Adipocyte (in vitro differentiated cells): ENCODE data around the gene RBP5.

Experiments
- DNase-seq: peaks from one replicate; pipeline ENCODE4 v3.0.0-alpha.2; 2015; ENCODE audit warnings: low read depth
- H3K27me3 ChIP-seq: replicated peaks from 2 replicates; pipeline ENCODE4 v1.7.0; 2013; ENCODE audit warnings: mild to moderate bottlenecking, low read length, moderate library complexity; ENCODE audit not compliant: control insufficient read depth, insufficient read depth
- H3K36me3 ChIP-seq: 2 replicates; pipeline ENCODE4 v1.7.0; 2013; ENCODE audit warnings: low read length, mild to moderate bottlenecking, moderate library complexity; ENCODE audit not compliant: control insufficient read depth, insufficient read depth, severe bottlenecking
- H3K4me1 ChIP-seq: 2 replicates; pipeline ENCODE4 v1.7.0; 2013; ENCODE audit warnings: mild to moderate bottlenecking, low read length, moderate library complexity; ENCODE audit not compliant: control insufficient read depth, insufficient read depth
- H3K4me3 ChIP-seq: 2 replicates; pipeline ENCODE4 v1.7.0; 2013; ENCODE audit warnings: mild to moderate bottlenecking, low read length, moderate library complexity
- H3K9ac ChIP-seq: 2 replicates; pipeline ENCODE4 v1.7.0; 2013; ENCODE audit warnings: mild to moderate bottlenecking, low read length, moderate library complexity
- H3K9me3 ChIP-seq: 2 replicates; pipeline ENCODE4 v1.7.0; 2013; ENCODE audit warnings: mild to moderate bottlenecking, low read length, moderate library complexity; ENCODE audit not compliant: control insufficient read depth

The RBP5 gene

GRCh38 chr12:7131502-7131866, 2.8 kb upstream of the RBP5 start:
- H3K4me3 ChIP-seq: no peak overlapping the region
- peaks cover 7% of the 10 kb centered on the region for H3K4me1 ChIP-seq
- H3K36me3 ChIP-seq: peaks cover 15% of the 10 kb centered on the region
- DNase-seq: no peak
- peaks cover 34% of the 10 kb centered on the region for H3K27me3 ChIP-seq
- no peak overlapping the region for H3K9ac ChIP-seq
- H3K9me3 ChIP-seq: no peaks in the 10 kb centered on the region

- Histone ChIP-seq H3K36me3 (peaks cover 9% of the 10 kb centered on the region), H3K9ac (no peak overlapping the region), H3K4me1 (peaks cover 7% of the 10 kb centered on the region), H3K9me3 (no peaks in the 10 kb centered on the region), H3K4me3 (no peak overlapping the region), H3K27me3 (peaks cover 34% of the 10 kb centered on the region)
- peak; percentile 70 for DNase-seq
Observed at GRCh38 chr12:7130701-7131501, 2.2 kb upstream of the RBP5 start.

GRCh38 chr12:7129872-7130691, 1.4 kb upstream of the RBP5 start, which contains the start of gene CLSTN3:
Gene CLSTN3, plus strand, starts transcription at chr12:7130371. Its CDS starts 278 bp downstream, at chr12:7130649.
- H3K36me3 ChIP-seq: peaks cover 1% of the 10 kb centered on the region
- H3K27me3 ChIP-seq: peaks cover 34% of the 10 kb centered on the region
- peak within 1 kb of the TSS; percentile 57 for H3K4me3 ChIP-seq
- H3K9ac ChIP-seq: no peak within 1 kb of the TSS
- DNase-seq: peak; percentile 84
- H3K9me3 ChIP-seq: no peaks in the 10 kb centered on the region
- H3K4me1 ChIP-seq: peaks cover 7% of the 10 kb centered on the region

- Histone ChIP-seq H3K4me1 (peaks cover 7% of the 10 kb centered on the region), H3K9ac (no peak overlapping the region), H3K27me3 (peaks cover 34% of the 10 kb centered on the region), H3K4me3 (peak overlapping the region; percentile 57), H3K9me3 (no peaks in the 10 kb centered on the region), H3K36me3 (no peaks in the 10 kb centered on the region)
- peak; percentile 25 for DNase-seq
Observed at GRCh38 chr12:7129287-7129871, 690 bp upstream of the RBP5 start.

GRCh38 chr12:7127916-7128626, 618 bp downstream of the RBP5 start:
- no peak overlapping the region for H3K4me3 ChIP-seq
- no peak for DNase-seq

GRCh38 chr12:7125632-7126227, 3.0 kb downstream of the RBP5 start:
- H3K4me1 ChIP-seq: peaks cover 17% of the 10 kb centered on the region
- H3K36me3 ChIP-seq: no peaks in the 10 kb centered on the region
- H3K9ac ChIP-seq: no peak overlapping the region
- peaks cover 24% of the 10 kb centered on the region for H3K27me3 ChIP-seq
- no peaks in the 10 kb centered on the region for H3K9me3 ChIP-seq
- H3K4me3 ChIP-seq: no peak overlapping the region
- DNase-seq: no peak

More at GRCh38 chr12:7127916-7128626, 618 bp downstream of the RBP5 start:
- Histone ChIP-seq H3K27me3 (peaks cover 34% of the 10 kb centered on the region), H3K9ac (no peak overlapping the region), H3K36me3 (no peaks in the 10 kb centered on the region), H3K9me3 (no peaks in the 10 kb centered on the region), H3K4me1 (peaks cover 10% of the 10 kb centered on the region)

- H3K36me3 ChIP-seq: peaks cover 3% of the 10 kb centered on the region
- H3K9ac ChIP-seq: no peak overlapping the region
- H3K9me3 ChIP-seq: no peaks in the 10 kb centered on the region
- H3K27me3 ChIP-seq: peaks cover 15% of the 10 kb centered on the region
- H3K4me1 ChIP-seq: peaks cover 10% of the 10 kb centered on the region
- DNase-seq: no peak
- H3K4me3 ChIP-seq: no peak overlapping the region
Observed at GRCh38 chr12:7123806-7124522, 4.7 kb downstream of the RBP5 start.

- DNase-seq: no peak
- H3K4me3 ChIP-seq: no peak overlapping the region
- peaks cover 7% of the 10 kb centered on the region for H3K27me3 ChIP-seq
- no peak overlapping the region for H3K9ac ChIP-seq
- peaks cover 10% of the 10 kb centered on the region for H3K4me1 ChIP-seq
- peaks cover 8% of the 10 kb centered on the region for H3K36me3 ChIP-seq
- H3K9me3 ChIP-seq: no peaks in the 10 kb centered on the region
Observed at GRCh38 chr12:7122811-7123769, 5.6 kb downstream of the RBP5 start.

- H3K9ac ChIP-seq: no peak overlapping the region
- H3K9me3 ChIP-seq: no peaks in the 10 kb centered on the region
- H3K4me1 ChIP-seq: peaks cover 10% of the 10 kb centered on the region
- H3K36me3 ChIP-seq: peaks cover 9% of the 10 kb centered on the region
- no peaks in the 10 kb centered on the region for H3K27me3 ChIP-seq
- H3K4me3 ChIP-seq: no peak overlapping the region
- DNase-seq: no peak
Observed at GRCh38 chr12:7121324-7121723, 7.4 kb downstream of the RBP5 start.
